Nucleus accumbens (tissue), 56 donors: Measurements from ENCODE around the gene CACNA2D3.

Experiments
- DNase-seq, 56 donors: peaks; one replicate each; lab custom pipeline; 2025; lab: John Stamatoyannopoulos, UW

CACNA2D3 gene

DNA sequence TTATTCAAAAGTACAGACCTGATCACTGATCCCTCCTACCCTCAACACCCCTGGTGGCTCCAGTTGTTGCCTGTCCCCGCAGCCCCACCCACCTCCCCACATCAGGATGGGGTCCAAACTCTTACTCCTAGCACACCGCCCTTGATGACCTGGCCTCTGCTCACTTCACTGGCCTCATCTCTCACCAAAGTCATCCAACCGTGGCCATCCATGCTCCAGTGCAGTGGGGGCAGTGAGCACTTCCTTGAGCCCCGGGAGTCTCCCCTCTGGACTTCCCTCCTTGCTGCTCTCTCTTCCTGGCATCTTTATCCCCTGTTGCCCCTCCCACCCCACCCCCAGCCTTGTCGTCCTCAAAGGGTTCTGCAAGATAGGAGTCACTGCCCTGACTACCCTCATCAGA, 191.1 kb downstream of the CACNA2D3 start:
- DNase-seq, result no peak

GRCh38 chr3:54321520-54321919, 199.2 kb downstream of the CACNA2D3 start:
- no peak for DNase-seq

- peak in 2 of 56 donors; percentile 3 to 9 for DNase-seq
These were observed 200.0 kb downstream of the CACNA2D3 start for GRCh38 chr3:54322354-54322753.

DNA sequence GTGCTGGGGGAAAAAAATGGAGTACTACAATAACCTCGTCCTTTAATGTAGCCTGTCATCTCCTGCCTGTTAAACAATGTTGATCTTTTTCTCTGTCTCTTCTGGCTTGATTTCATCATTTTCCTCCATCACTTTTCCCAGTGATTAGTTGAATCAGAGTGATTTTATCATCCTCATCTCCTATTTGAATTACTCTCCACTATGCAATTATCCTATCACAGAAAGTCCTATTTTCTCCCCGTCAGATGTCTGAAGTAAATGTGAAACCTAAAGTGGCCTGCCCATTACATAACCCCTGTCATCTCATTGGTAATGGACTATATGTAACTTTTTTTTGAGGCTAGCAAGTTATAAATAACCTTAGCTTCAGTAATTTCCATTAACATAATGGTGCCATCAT, 201.8 kb downstream of the CACNA2D3 start:
- DNase-seq, result no peak

DNA sequence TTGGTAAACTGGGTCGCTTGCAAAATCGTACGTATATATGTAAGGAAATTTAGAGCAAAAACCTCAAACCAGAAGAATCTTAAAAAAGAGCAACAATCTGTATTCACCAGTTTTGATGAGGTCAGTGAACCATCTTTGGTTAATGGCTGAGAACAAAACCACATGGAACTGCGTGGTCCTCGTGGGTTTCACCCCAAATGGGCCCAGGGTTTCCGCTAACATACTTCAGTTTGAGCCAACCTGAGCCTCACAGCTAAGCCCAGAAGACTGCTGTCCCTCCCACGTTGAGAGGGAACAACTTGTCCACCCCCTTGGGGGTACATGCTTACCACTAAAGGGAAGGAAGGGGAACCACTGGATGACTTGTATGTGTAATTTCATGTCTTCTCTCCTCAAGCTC, 204.6 kb downstream of the CACNA2D3 start:
- no peak for DNase-seq

DNA sequence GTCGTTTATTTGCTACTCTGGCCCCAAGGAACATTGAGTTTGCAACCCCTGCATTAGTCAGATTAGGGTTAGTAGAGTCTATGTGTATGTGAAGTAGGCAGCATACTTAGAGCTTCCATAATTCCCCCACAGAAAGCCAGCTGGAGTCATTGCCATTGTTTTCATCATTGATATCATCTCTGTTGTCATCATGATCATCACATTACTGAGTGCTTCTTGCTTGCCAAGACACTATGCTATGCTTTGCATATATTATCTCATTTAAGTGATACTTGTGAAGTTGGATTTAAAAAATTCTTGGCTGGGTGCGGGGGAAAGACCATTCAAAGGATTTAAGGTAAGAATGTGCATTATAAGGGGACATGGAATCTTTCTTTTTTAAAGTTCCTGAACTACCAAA, 209.0 kb downstream of the CACNA2D3 start:
- DNase-seq, result no peak

DNA sequence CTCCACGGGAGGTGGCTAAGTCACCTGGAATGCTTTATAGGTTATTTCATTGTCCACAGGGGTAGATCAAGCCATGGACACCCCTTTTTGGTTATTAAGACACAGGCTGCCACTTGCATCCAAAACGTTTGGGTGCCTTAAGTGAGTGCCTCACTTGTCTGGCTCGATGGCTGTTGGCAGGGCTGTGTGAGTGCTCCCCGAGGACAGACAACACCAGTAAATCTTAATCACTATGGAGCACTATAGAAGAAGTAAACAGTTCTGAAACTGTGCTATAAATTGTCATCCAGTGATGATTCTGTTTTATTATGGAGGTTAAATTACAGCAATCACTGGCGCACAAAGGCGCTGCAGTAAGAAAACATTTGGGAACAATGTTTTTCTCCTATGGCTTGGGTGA, 215.5 kb downstream of the CACNA2D3 start:
- DNase-seq, result no peak

- no peak for DNase-seq
These were observed 217.3 kb downstream of the CACNA2D3 start for GRCh38 chr3:54339608-54340007.

DNA sequence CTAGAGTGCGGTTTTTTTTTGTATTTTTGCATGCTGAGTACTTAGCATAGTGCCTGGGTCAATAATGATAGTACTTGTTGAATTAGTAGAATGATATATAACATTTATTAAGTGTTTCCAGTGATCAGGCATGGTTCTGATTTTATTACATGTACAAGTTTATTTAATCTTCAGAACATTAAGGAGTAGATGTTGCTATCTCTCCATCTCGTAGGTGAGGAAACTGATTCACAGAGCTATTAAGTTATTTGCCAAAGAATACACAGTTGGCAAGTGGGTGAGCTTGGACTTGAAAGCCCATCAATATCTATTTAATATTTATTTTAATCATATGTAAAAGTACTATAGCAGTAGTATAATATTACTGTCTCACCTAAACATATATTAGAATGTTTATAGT, 219.5 kb downstream of the CACNA2D3 start:
- no peak for DNase-seq

DNA sequence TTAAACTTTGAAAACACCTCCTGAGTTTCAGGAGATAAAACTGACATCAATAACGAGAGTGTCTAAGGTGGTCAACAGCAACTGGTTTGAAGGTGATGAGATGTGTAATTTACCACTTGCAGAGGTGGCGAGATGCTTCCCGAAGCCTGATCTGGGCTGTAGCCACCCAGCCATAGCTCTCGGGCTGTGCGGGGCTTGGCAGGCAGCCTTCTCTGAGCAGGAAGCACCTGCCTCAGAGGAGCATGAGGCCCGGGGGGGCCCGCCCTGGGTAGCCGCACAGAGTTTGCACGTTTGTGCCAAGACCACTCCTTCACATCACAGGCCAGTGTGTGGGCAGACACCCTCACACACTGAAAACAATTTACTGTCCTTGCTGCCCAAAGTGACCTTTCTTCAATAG, 220.3 kb downstream of the CACNA2D3 start:
- DNase-seq, result no peak

DNA sequence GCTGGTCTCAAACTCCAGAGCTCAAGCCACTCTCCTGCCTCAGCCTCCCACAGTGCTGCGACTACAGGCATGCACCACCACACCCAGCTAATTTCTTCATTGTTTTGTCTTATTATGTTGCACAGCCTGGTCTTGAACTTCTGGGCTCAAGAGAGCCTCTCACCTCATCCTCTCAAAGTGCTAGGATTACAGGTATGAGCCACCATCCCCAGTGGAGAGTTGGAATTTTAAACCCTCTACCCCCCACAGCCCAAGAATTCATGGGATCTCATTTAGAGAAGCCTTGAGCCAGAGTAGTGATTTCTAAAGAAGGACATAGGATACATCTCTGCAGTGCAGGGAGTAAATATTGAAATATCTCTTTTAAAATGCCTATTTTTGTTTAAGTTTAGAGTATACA, 221.1 kb downstream of the CACNA2D3 start:
- DNase-seq, result no peak

DNA sequence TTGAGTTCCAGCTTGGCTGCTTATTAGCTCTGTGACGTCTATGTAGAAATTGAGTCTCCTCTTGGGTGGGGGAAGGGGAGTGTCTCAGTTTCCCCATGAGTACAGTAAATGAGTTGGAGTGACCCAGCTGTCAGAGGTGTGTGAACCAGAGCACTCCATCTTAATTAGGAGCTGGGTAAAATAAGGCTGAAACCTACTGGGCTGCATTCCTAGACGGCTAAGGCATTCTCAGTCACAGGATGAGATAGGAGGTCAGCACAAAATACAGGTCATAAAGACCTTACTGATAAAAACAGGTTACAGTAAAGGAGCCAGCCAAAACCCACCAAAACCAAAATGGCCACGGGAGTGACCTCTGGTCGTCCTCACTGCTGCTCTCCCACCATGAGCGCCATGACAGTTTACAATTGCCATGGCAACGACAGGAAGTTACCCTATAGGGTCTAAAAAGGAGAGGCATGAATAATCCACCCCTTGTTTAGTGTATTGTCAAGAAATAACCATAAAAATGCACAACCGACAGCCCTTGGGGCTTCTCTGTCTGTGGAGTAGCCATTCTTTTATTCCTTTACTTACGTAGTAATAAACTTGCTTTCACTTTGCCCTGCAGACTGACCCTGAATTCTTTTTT, 222.4 kb downstream of the CACNA2D3 start:
- DNase-seq, result no peak

GRCh38 chr3:54345847-54346375, 223.6 kb downstream of the CACNA2D3 start:
- no peak for DNase-seq

- no peak for DNase-seq
These were observed 224.7 kb downstream of the CACNA2D3 start for GRCh38 chr3:54347060-54347459.

GRCh38 chr3:54347933-54348332, 225.6 kb downstream of the CACNA2D3 start:
- no peak for DNase-seq

DNA sequence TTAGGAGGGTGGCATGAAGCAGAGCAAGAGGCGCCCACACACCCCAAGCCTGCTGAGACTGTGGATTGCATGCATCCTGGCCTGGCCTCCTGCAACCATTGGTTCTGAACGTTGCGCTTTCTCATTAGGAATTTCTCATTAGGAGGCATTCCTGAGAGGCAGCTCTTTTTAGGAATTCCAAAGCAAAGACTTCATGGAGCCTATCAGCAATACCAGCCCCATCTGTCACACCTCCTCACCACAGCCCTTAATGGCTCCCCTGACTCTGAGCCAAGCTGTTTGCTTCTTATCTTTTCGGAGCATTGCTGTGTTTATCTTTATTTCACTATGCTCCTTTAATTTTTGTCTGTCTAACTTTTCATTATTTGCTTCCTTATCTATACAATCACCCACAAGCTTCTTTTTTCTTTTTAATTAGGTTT, 226.9 kb downstream of the CACNA2D3 start:
- no peak for DNase-seq

GRCh38 chr3:54349691-54350090, 227.3 kb downstream of the CACNA2D3 start:
- DNase-seq, result no peak

- DNase-seq, result no peak
These were observed 231.2 kb downstream of the CACNA2D3 start for GRCh38 chr3:54353546-54353945.

- no peak for DNase-seq
These were observed 231.6 kb downstream of the CACNA2D3 start for GRCh38 chr3:54353946-54354345.

DNA sequence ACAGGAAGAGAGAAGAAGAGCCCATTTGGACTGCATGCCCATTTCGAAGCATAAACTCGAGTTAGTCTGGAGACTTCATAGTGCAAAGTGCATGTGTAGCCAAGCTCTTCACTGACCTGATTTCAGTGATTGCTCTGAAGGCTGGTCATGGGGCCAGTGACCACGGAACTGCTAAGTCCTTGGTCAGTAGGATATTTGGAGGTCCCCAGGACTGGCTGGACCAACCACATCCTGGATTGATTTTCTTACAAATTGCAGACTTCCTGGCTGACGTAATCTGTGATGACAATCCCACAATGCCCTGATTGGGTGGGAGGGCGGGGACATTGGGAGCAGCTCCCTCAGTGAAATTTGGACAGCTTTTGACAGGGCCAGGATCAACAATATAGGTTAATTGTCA, 233.4 kb downstream of the CACNA2D3 start:
- DNase-seq, result no peak

GRCh38 chr3:54356261-54357045, 234.1 kb downstream of the CACNA2D3 start:
- DNase-seq, result peak in 12 of 56 donors; percentile 3 to 17 (median 10)

DNA sequence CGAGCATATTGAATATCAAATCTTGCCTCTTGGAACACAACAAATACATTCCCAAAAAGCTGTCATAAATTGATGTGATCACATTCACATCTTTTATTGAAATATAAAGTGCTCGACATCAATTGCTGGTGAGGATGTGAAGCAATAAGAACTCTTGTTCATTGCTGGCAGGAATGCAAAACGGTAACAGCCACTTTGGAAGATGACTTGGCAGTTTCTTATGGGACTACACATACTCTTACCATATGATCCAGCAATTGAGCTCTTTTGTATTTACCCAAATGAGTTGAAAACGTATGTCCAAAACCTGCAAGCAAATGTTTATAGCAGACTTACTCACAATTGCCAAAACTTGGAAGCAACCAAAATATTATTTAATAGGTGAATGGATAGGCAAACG, 234.9 kb downstream of the CACNA2D3 start:
- DNase-seq, result no peak
